Right atrium auricular region (tissue), 2 donors: ENCODE data around the gene CAMK2G. TPM values are rescaled to one million over a fixed set of nuclear protein-coding genes. Genes with fewer than 3 reads are reported as not detected.
"Not testable (repeated sequence)": the region's sequence is repeated elsewhere in the genome, so short reads cannot be mapped to it uniquely, and the experiment has no call there.

ENCODE experiments used
- DNase-seq: peaks from one replicate; pipeline ENCODE4 v3.0.0-alpha.2; 2019; ENCODE audit warnings: low spot score
- H3K27ac ChIP-seq, 2 donors: fragments of 200-600 bp; sonication (generic); 1 replicate in 1 of 2; 2 replicates in 1 of 2; pipeline ENCODE4 v1.5.1; 2016 to 2019
- H3K27me3 ChIP-seq, 2 donors: fragments of 200-600 bp; sonication (generic); one replicate each; pipeline versions ENCODE4 v1.5.1 to v1.6.0; 2017 to 2019
- H3K36me3 ChIP-seq: fragments of 200-600 bp; sonication (generic); one replicate; pipeline ENCODE4 v1.5.1; 2016
- H3K4me1 ChIP-seq, 2 donors: fragments of 200-600 bp; sonication (generic); one replicate each; pipeline versions ENCODE4 v1.5.1 to v1.6.0; 2017 to 2019
- H3K4me3 ChIP-seq, 2 donors: fragments of 200-600 bp; sonication (generic); 1 replicate in 1 of 2; 2 replicates in 1 of 2; pipeline ENCODE4 v1.5.1; 2017 to 2019; ENCODE audit warnings: mild to moderate bottlenecking in 1 of 2, moderate library complexity in 1 of 2
- H3K9me3 ChIP-seq, 2 donors: fragments of 200-600 bp; sonication (generic); one replicate each; pipeline ENCODE4 v1.5.1; 2019
- total RNA-seq, 2 donors: library from RNA; depleted of rRNA; stranded (reverse); fragments of >200 nt; gene quantifications; one replicate each; pipeline ENCODE4 v1.1.0, GENCODE V29; 2016
- TF ChIP-seq, protein P1 (sequence below), 2 donors: fragments of 200-600 bp; sonication (generic); IDR thresholded peaks; one replicate each; pipeline ENCODE4 v1.5.1; 2019; ENCODE audit warnings: antibody characterized with exemption in 2 of 2

CAMK2G gene
- total RNA-seq, 2 donors from 2014 or later, result 12.1 to 17.4 TPM

DNA sequence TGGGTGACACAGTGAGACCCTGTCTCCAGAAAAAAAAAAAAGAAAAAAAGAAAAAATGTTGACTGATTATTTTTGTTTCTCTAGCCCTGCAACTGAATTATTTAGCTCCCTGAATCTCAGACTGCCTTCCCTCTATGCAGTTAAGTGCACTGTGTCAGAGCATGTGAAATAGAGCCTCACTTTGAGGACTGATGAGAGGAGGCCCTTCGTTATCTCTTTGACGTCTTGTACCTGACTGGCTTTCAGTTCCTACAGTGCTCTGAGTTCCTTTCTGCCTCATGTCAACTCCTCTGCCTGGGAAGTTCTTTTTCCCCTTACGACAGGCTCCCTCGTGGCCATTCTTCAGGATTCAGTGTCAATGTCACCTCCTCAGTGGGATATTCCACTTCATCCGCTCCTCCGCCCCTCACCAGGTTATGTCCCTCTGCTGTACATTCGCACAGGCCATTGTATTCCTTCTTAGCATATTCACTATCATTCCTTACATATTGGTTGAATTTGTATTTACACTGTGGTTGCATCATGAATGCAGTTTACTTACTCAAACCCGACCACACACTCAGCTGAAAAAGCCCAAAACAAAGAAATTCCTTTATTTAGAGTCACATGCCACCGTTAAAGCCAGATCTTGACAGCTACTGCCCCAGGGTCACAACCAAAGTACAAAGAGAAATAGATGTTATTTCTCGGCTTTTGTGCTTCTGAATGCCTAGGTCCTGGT, 18.1 kb upstream of the CAMK2G start:
- no peak overlapping the region for H3K4me3 ChIP-seq
- DNase-seq, result no peak
- no peak overlapping the region for H3K27ac ChIP-seq
- H3K9me3 ChIP-seq, result no peaks in the 10 kb centered on the region
- no peaks in the 10 kb centered on the region for H3K27me3 ChIP-seq
- TF ChIP-seq, protein P1, sequence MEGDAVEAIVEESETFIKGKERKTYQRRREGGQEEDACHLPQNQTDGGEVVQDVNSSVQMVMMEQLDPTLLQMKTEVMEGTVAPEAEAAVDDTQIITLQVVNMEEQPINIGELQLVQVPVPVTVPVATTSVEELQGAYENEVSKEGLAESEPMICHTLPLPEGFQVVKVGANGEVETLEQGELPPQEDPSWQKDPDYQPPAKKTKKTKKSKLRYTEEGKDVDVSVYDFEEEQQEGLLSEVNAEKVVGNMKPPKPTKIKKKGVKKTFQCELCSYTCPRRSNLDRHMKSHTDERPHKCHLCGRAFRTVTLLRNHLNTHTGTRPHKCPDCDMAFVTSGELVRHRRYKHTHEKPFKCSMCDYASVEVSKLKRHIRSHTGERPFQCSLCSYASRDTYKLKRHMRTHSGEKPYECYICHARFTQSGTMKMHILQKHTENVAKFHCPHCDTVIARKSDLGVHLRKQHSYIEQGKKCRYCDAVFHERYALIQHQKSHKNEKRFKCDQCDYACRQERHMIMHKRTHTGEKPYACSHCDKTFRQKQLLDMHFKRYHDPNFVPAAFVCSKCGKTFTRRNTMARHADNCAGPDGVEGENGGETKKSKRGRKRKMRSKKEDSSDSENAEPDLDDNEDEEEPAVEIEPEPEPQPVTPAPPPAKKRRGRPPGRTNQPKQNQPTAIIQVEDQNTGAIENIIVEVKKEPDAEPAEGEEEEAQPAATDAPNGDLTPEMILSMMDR (IDR thresholded peaks at IDR 0.05), result no peak
- H3K4me1 ChIP-seq, result peaks cover 0 to 17% of the 10 kb centered on the region in 2 donors
- no peaks in the 10 kb centered on the region for H3K36me3 ChIP-seq

DNA sequence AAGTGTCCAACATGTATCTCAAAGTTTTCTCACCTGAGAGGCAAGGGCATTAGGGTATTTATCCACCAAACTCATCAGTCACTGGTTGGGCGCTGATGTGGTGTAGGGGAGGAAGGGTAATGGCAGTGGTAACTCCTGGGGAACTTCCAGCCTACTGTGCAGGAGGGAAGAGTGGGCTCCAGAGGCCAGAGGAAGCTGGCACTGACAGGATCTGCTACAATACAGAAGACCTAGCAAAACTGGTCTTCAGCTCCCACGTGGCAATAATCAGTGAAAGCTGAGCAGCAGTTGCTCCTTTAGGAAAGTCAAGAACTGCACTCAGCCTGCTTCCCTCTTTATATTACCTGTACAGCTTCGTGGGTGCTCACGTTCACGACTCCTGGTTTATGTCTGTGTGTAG, 17.2 kb upstream of the CAMK2G start:
- peaks cover 0 to 26% of the 10 kb centered on the region in 2 donors for H3K4me1 ChIP-seq
- H3K4me3 ChIP-seq, result no peak overlapping the region
- TF ChIP-seq, protein P1 (IDR thresholded peaks at IDR 0.05), result no peak
- H3K36me3 ChIP-seq, result no peaks in the 10 kb centered on the region
- no peaks in the 10 kb centered on the region for H3K9me3 ChIP-seq
- H3K27ac ChIP-seq, result no peak overlapping the region
- no peaks in the 10 kb centered on the region for H3K27me3 ChIP-seq
- DNase-seq, result no peak

DNA sequence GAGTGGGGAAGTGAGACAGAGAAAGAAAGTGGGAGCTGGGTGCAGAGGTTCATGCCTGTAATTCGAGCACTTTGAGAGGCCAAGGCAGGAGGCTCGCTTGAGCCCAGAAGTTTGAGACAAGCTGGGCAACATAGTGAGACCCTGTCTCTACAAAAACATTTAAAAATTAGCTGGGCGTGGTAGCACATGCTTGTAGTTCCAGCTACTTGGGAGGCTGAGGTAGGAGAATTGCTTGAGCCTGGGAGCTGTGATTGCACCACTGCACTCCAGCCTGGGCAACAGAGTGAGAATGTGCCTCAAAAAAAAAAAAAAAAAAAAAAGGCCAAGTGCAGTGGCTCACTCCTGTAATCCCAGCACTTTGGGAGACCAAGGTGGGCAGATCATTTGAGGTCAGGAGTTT, 16.5 kb upstream of the CAMK2G start:
- peaks cover 0 to 31% of the 10 kb centered on the region in 2 donors for H3K4me1 ChIP-seq
- H3K27ac ChIP-seq, DNase-seq, H3K4me3 ChIP-seq, H3K9me3 ChIP-seq, H3K27me3 ChIP-seq, H3K36me3 ChIP-seq: not testable (repeated sequence)

DNA sequence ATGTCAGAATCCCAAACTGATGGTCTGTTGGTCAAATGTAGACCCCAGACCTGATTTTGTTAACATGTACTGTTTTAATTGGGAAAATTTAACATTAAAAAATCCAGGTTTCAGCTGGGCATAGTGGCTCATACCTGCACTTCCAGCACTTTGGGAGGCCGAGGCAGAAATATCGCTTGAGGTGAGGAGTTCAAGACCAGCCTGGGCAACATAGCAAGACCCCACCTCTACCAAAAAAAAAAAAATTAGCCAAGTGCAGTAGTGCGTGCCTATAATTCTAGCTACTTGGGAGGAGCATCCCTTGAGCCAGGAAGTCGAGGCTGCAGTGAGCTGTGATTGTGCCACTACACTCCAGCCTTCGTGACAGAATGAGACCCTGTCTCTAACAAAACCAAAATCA, 15.9 kb upstream of the CAMK2G start:
- Histone ChIP-seq H3K36me3 (no peaks in the 10 kb centered on the region), H3K27me3 (no peaks in the 10 kb centered on the region), H3K9me3 (no peaks in the 10 kb centered on the region), H3K4me3 (no peak overlapping the region), H3K27ac (no peak overlapping the region), H3K4me1 (peaks cover 0 to 31% of the 10 kb centered on the region in 2 donors)
- TF ChIP-seq, protein P1 (IDR thresholded peaks at IDR 0.05), result no peak
- no peak for DNase-seq

DNA sequence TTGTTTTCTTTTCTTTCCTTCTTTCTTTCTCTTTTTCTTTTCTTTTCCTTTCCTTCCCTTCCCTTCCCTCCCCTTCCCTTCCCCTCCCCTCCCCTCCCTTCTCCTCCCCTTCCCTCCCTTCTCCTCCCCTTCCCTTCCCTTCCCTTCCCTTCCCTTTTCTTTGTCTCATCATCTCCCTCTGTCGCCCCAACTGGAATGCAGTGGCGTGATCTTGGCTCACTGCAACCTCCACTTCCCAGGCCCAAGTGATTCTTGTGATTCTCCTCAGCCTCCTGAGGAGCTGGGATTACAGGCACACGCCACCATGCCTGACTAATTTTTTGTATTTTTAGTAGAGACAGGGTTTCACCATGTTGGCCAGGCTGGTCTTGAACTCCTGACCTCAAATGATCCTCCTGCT, 15.1 kb upstream of the CAMK2G start:
- not testable (repeated sequence) for H3K36me3 ChIP-seq, H3K27me3 ChIP-seq, DNase-seq, H3K4me3 ChIP-seq, H3K9me3 ChIP-seq, H3K27ac ChIP-seq
- H3K4me1 ChIP-seq, result peaks cover 0 to 31% of the 10 kb centered on the region in 2 donors

DNA sequence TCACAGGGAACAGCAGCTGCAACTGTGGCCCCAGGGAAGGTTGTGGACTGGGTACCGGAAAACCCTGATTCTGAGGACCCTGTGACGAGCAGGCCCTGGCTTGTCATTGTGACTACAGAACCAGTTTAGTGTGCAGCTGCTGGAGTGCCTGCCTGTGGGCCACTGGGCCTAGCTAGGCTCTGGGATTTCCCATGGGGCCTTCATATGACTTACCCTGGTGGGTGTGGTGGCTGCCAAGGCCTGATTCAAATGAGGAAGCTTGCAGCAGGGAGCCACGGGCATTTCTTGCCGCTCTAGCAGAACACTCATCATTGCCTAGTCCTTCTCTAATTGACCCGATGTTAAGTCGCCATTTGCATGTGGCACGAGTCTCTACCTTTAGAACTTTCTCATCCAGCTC, 14.7 kb upstream of the CAMK2G start:
- Histone ChIP-seq H3K9me3 (no peaks in the 10 kb centered on the region), H3K27me3 (no peaks in the 10 kb centered on the region), H3K4me3 (no peak overlapping the region), H3K36me3 (no peaks in the 10 kb centered on the region), H3K27ac (peak overlapping the region; percentile 80 to 83), H3K4me1 (peaks cover 0 to 31% of the 10 kb centered on the region in 2 donors)
- TF ChIP-seq, protein P1 (IDR thresholded peaks at IDR 0.05), result no peak
- DNase-seq, result no peak

DNA sequence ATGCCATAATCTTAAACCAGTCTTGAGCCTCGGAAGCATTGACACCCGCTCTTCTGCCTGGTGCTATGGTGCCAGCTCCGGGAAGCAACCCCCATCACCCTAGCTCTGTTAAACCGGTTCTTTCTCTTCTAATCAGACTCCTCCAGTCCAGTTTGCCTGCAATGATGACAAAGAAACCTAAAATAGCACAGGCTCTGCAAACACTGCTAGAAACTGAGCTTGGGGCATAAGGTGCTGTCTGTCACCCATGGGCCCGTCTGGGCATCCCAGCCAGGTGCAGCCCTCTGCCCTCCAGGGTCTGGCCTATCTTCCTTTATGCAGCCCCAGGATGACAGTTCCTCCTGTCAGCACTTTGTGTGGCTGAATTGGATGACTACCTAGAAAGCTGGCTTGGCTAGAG, 14.2 kb upstream of the CAMK2G start:
- no peaks in the 10 kb centered on the region for H3K9me3 ChIP-seq
- TF ChIP-seq, protein P1 (IDR thresholded peaks at IDR 0.05), result no peak

More for the DNA sequence above, 14.2 kb upstream of the CAMK2G start:
- Histone ChIP-seq H3K27me3 (no peaks in the 10 kb centered on the region), H3K36me3 (no peaks in the 10 kb centered on the region), H3K27ac (peak overlapping the region; percentile 80 to 83), H3K4me3 (no peak overlapping the region), H3K4me1 (peaks cover 0 to 31% of the 10 kb centered on the region in 2 donors)
- no peak for DNase-seq
